GM12891 (cell line): ENCODE results near the gene KRTAP10-9.
"Not testable (repeated sequence)": the region's sequence is repeated elsewhere in the genome, so short reads cannot be mapped to it uniquely, and the experiment has no call there.

Experiments used
- POLR2A ChIP-seq: IDR thresholded peaks from 2 replicates; pipeline ENCODE4 v1.6.1; 2011; ENCODE audit warnings: low read depth, low read length, control low read depth
- POLR2AphosphoS5 ChIP-seq: IDR thresholded peaks from 2 replicates; pipeline ENCODE4 v1.6.1; 2011; ENCODE audit warnings: low read depth, low read length, control low read depth
- POU2F2 ChIP-seq: IDR thresholded peaks from 2 replicates; pipeline ENCODE4 v1.6.1; 2011; ENCODE audit warnings: low read depth, mild to moderate bottlenecking, control low read depth, low read length, moderate library complexity

DNA sequence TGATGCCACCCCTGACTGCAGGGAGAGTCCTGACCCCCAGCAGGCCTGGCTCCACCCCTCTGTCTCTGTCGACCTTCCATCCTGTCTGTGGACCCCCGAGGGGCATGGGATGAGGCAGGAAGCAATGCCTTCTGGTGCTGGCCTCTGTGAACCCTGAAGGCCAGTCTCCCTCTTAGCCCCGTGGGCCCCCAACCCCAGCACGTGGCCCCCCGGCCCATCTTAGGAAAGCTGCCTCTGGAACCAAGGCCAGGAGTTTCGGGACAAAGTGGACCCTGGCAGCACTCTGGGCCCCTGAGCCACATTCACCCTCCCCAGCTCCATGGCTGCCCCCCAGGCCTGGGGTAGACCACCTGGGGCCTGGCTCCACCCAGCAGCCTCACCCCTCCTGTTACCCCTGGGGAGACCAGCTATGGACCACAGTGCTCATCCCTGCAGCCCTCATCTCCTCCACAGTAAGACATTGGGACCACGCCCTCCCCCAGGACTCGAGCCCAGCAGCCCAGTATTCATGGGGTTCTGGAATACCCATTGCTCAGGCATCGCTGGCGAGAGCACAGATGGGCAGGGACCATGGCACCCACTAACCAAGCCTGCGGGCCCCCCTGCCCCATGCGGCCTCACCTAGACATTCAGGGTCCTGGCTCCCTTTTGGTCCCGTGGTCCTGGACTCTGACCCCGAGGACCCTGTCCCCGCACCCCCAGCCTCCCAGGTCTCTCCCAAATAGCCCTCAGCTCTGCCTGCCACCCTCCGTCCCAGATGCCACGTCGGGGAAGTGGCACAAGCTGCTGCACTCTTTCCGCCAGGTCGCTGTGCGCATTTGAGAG lies 11.8 kb downstream of the KRTAP10-9 start:
- not testable (repeated sequence) for TF ChIP-seq POLR2A, POLR2AphosphoS5, POU2F2
